SHP77 treated with DMSO at 0.1 percent for 48 hours (cell line): ENCODE results near the gene PPP2R1B.
"Not testable (repeated sequence)": the region's sequence is repeated elsewhere in the genome, so short reads cannot be mapped to it uniquely, and the experiment has no call there.

Experiments
- DNase-seq: peaks from one replicate; lab custom pipeline; 2025; lab: John Stamatoyannopoulos, UW

PPP2R1B gene

GRCh38 chr11:111782109-111782741 lies 16.0 kb upstream of the PPP2R1B start:
- no peak for DNase-seq

DNA sequence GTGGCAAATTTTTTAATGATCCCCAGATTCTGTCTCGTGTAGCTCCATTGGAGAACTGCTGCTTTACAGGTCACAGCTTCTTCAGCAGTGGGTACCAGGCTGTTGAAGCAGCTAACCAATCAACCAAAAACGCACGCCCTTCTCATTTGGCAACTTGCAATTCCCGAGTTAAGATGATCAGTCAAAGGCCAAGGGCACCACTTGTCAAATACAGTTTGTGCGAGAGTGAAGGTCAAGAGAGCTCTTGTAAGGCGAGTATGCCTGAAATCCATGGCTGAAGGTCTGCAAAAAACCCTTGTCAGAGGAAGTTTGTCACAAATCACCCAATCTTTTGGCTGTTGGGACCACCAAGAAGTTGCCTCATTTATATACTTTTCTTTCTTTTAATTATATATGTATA lies 12.9 kb upstream of the PPP2R1B start:
- no peak for DNase-seq

DNA sequence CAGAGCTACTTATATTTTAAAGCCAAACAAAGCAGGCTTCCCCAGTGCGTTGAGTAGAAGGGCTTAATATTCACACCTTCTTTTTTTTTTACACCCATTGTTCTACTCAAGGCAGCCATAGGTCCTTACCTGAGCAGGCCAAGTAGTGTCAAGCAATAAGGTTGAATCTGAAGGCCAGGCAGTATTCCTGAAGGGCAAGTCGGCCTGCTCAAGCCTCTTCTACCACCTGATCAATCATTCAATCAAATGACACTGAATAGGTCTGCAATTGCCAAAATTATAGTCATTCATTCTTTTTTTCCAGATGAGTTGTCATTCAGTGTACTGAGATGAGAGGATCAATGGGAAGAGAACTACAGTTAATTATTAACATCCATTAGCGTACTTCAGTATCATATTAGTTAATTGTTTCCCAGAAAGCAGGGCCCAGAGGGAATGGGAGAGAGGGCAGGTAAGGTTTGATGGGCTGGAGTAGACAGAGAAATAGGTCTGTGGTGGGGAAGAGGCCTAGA lies 11.9 kb upstream of the PPP2R1B start:
- no peak for DNase-seq

- DNase-seq: peak; percentile 50
Measured at GRCh38 chr11:111777094-111778046, 11.2 kb upstream of the PPP2R1B start.

DNA sequence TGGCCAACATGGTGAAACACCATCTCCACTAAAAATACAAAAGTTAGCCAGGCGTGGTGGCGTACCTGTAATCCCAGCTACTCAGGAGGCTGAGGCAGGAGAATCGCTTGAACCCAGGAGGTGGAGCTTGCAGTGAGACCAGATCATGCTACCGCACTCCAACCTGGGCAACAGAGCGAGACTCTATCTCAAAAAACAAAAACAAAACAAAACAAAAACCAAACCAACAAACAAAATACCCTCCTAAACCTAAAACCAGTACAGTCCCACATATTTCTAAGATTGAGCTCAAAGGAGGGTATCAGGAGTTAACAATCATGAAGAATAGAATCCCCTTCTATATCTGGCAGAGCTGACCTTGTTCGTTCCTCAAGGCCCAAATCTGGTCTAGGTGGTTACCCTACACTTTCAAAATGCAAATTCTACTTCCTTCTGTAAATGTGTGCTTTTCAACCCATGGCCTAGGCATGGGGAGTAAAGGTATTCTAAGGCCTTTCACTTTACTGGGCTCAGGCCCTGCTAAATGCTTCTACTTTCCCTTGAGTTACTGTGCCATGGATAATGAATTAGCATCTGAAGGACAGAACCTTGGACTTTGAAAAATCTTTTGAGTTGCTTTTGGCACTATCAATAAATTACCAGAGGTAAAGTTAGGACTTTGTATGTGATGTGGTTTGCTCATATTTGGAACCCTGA lies 10.4 kb upstream of the PPP2R1B start:
- no peak for DNase-seq

DNA sequence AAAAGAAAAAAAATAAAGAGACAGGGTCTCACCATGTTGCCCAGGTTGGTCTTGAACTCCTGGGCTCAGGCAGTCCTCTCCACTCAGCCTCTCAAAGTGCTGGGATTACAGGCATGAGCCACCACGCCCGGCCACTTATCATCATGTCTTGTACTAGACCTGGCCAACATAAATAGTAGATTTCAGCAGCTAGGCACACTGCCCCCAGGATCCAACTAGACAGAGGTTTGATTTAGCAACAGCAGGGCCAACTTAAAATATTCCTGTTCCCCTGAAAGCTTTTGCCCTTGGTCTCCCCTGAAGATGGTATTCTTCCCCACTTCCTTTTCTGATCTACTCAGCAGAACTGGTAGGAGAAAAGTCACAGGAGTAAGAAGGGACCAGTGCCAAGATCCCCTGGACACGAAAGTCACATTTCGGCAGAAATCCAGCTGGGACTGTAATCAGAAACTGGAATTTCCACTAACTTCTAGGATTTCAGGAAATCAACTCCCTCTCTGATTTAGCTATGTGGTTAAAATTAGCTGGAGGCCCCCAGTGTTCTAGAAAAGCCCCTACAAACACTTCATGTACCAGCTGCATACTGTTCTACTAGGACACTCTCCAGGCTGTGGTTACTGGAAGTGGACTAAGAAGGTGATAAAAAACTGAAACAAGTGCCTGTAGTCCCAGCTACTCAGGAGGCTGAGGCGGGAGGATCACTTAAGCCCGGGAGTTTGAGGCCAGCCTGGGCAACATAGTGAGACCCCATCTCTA lies 8.9 kb upstream of the PPP2R1B start:
- no peak for DNase-seq

DNA sequence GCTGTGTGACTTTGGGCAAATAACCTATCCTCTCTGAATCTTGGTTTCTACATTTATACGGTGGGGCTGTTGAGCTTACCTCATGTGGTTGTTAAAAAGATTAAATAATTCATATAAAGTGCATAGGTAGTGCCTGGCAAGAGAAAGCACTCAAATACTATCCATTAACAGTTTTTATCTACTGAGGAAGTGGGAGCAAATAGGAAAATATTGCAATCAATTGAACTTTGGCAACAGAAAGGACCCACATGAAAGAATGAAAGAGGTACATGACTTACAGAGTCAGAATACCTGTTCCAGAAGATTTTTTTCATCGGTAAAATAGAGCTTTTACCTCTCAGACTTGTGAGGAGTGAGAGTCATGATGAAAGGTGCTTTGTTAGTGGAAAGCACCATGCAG lies 6.3 kb upstream of the PPP2R1B start:
- DNase-seq: no peak

DNA sequence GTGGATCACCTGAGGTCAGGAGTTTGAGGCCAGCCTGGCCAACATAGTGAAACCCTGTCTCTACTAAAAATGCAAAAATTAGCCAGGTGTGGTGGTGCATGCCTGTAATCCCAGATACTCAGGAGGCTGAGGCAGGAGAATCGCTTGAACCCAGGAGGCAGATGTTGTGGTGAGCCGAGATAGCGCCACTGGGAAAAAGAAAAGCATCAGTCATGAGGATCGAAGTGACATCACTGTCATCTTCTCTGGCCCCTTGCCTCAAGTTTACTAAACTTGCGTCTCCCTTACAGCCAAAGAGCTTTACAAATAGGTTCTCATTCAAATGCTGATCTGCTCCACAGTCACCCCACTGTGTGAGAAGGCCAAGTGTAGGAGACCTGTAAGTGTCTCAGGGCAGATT lies 5.0 kb upstream of the PPP2R1B start:
- not testable (repeated sequence) for DNase-seq

- DNase-seq: no peak
Measured at GRCh38 chr11:111770581-111771134, 4.5 kb upstream of the PPP2R1B start.

- no peak for DNase-seq
Measured at GRCh38 chr11:111766834-111767142, 599 bp upstream of the PPP2R1B start.

DNA sequence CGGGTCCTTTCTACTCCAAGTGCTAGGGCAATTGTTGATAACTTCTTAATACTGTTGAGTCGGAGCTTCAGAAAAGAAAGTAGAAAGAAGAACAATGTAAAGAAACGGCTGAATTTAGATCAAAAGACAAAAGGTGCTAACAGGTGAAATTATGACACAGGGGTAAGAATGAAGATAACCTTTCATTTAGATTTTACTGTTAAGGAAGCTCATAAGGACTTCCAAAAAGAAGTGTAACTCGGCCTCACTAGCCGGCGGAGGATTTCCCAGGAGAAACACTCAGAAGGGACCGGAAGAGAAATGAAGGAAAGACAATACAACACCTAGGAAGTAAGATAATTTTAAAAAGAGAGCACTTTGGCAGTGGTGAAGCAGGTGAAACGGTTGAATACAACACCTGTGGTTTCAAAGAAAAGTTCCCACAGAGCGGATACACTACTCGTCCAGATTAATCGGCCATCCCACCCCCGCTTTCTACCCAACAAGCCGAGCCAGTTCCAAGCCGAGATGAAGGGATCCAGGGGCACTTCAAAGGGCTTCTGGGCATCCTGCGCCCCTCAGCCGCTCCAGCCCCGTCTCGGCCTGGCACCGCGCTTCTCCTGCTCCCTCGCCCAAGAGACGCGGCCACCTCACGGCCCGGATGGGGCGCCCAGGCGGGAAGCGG lies 737 bp downstream of the PPP2R1B start:
- no peak for DNase-seq

GRCh38 chr11:111764621-111765020 lies 1.6 kb downstream of the PPP2R1B start:
- no peak for DNase-seq

- DNase-seq: no peak
Measured at GRCh38 chr11:111762981-111763643, 3.1 kb downstream of the PPP2R1B start.

- DNase-seq: no peak
Measured at GRCh38 chr11:111762526-111762925, 3.7 kb downstream of the PPP2R1B start.

DNA sequence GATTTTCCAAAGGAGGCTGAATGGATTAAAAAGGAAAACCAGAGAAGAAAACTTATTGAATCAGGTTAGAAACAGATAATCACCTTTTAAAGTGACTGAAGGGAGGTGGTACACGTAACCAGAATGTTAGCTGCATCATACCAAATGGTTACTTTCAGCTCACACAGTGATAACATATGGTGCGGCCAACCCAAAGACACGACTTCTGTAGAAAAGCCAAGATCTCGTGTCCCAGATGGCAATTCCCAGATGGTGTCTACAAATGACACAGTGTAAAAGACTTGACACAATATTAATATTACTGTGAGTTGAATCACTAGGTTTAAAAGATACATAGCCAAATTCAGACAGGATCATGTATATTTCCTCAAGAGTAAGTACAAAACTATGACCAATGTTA lies 5.2 kb downstream of the PPP2R1B start:
- DNase-seq: no peak

- no peak for DNase-seq
Measured at GRCh38 chr11:111759778-111760407, 6.3 kb downstream of the PPP2R1B start.

DNA sequence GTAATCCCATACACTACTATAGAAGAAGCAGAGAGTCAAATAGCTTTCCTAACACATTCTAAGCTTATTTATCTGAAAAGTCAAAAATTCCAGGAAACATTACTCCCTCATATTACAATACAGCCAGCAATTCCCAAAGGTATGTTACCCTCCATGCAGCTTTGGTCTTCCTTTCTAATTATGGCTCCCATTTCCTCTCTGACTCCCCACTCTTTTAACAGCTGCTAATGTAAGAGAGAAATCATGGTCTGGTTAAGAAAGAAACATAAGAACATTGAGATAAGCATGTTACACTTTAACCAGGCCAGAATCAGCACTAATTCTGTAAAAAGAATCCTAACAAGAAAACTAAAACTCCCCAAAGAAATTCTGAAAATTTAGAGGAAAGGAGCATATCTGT lies 6.8 kb downstream of the PPP2R1B start:
- DNase-seq: no peak

- DNase-seq: no peak
Measured at GRCh38 chr11:111756097-111756496, 10.1 kb downstream of the PPP2R1B start.

DNA sequence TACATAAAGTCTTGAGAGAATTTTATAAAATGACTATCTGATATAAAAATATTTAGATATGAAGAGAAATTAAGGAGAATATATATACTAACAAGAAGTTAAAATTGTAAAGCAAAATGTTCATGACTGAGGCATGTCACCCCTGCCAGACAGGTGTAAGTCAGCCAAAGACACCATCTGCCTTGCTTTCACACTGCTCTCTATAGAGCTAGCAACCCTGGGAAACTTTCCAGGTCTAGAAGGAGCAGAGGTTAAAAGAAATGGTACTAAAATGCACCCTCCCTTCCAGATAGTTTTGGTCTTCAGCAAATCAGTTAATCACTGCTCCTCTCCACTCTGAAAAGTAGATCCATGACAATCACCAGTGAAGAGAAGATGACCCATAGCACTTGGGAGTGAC lies 16.5 kb downstream of the PPP2R1B start:
- no peak for DNase-seq
